ENCODE data around the gene SPG11. TPM values are rescaled to one million over a fixed set of nuclear protein-coding genes. Genes with fewer than 3 reads are reported as not detected.

Gene SPG11
- 100 to 1,000 TPM in 3 of 4 donors, 10 to 100 TPM in 1; 85.9 to 108 (median 103) TPM for total RNA-seq

GRCh38 chr15:44663410-44664308 is at the start of gene SPG11:
Gene SPG11, minus strand, starts transcription at chr15:44663662. Its CDS starts 15 bp downstream, at chr15:44663647.
- TF ChIP-seq CTCF (IDR thresholded peaks at IDR 0.05; ENCODE audit: low read depth) = no peak

GRCh38 chr15:44712346-44713005 is 49.0 kb upstream of the SPG11 start:
- no peak for TF ChIP-seq CTCF (IDR thresholded peaks at IDR 0.05; ENCODE audit: low read depth)

GRCh38 chr15:44711743-44712345 is 48.4 kb upstream of the SPG11 start:
- TF ChIP-seq CTCF (IDR thresholded peaks at IDR 0.05; ENCODE audit: low read depth) = no peak

- no peak for TF ChIP-seq CTCF (IDR thresholded peaks at IDR 0.05; ENCODE audit: low read depth)
These were observed 47.8 kb upstream of the SPG11 start, which contains the start of the genes B2M and PATL2 for GRCh38 chr15:44711096-44711742. Gene B2M, plus strand, starts transcription at chr15:44711517. Its CDS starts 30 bp downstream, at chr15:44711547. Gene PATL2, minus strand, starts transcription at chr15:44711323. Its CDS starts 34,833 bp downstream, at chr15:44676490.

GRCh38 chr15:44710236-44711095 is 47.0 kb upstream of the SPG11 start:
- no peak for TF ChIP-seq CTCF (IDR thresholded peaks at IDR 0.05; ENCODE audit: low read depth)

GRCh38 chr15:44706946-44707636 is 43.6 kb upstream of the SPG11 start:
- no peak for TF ChIP-seq CTCF (IDR thresholded peaks at IDR 0.05; ENCODE audit: low read depth)

Measured in subcutaneous adipose tissue (tissue), 4 donors.